DOHH2 (cell line): ENCODE measurements around the gene CACNA1A.

Experiments used
- EZH2phosphoT487 ChIP-seq: fragments of 200-600 bp; sonication (generic); IDR thresholded peaks from 2 replicates; pipeline ENCODE4 v1.6.1; 2017; ENCODE audit warnings: borderline replicate concordance, mild to moderate bottlenecking, antibody characterized with exemption, low read length, moderate library complexity, mixed read lengths
- TF ChIP-seq, protein P1 (sequence below): fragments of 200-600 bp; sonication (generic); IDR thresholded peaks from one replicate; pipeline ENCODE4 v1.5.1; 2014; ENCODE audit warnings: antibody characterized with exemption, mild to moderate bottlenecking, low read depth, low read length; ENCODE audit not compliant: poor library complexity, severe bottlenecking

DNA sequence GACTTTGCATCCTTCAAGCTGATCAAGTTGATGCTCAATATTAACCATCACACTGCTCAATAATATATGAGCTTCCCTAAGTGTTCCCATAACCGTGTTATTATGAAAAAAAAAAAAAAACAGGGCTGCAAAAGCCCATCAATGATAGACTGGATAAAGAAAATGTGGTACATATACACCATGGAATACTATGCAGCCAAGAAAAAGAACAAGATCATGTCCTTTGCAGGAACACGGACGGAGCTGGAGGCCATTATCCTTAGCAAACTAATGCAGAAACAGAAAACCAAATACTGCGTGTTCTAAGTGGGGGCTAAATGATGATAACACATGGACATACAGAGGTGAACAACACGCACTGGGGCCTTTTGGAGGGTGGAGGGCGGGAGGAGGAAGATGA, 58.3 kb downstream of the CACNA1A start:
- TF ChIP-seq, protein P1, sequence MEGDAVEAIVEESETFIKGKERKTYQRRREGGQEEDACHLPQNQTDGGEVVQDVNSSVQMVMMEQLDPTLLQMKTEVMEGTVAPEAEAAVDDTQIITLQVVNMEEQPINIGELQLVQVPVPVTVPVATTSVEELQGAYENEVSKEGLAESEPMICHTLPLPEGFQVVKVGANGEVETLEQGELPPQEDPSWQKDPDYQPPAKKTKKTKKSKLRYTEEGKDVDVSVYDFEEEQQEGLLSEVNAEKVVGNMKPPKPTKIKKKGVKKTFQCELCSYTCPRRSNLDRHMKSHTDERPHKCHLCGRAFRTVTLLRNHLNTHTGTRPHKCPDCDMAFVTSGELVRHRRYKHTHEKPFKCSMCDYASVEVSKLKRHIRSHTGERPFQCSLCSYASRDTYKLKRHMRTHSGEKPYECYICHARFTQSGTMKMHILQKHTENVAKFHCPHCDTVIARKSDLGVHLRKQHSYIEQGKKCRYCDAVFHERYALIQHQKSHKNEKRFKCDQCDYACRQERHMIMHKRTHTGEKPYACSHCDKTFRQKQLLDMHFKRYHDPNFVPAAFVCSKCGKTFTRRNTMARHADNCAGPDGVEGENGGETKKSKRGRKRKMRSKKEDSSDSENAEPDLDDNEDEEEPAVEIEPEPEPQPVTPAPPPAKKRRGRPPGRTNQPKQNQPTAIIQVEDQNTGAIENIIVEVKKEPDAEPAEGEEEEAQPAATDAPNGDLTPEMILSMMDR, result no peak
- TF ChIP-seq EZH2phosphoT487, result no peak
